Inflammatory macrophage (primary cell): ENCODE results near the gene HMGB3.
"Not testable (repeated sequence)": the region's sequence is repeated elsewhere in the genome, so short reads cannot be mapped to it uniquely, and the experiment has no call there.

ENCODE experiments used
- DNase-seq, 2 donors: peaks; one replicate each; pipeline ENCODE4 v3.0.0-alpha.2; 2020 to 2022

Gene HMGB3

GRCh38 chrX:150977411-150978162, 5.5 kb upstream of the HMGB3 start:
- no peak for DNase-seq

- DNase-seq, result no peak
Measured at GRCh38 chrX:150980186-150980585, 2.9 kb upstream of the HMGB3 start.

GRCh38 chrX:150980711-150981110, 2.4 kb upstream of the HMGB3 start:
- no peak for DNase-seq

- DNase-seq, result peak; percentile 67 to 72
Measured at GRCh38 chrX:150982235-150982787, 824 bp upstream of the HMGB3 start.

GRCh38 chrX:150983521-150984168, 510 bp downstream of the HMGB3 start:
- DNase-seq, result no peak

GRCh38 chrX:150984169-150984824, 1.2 kb downstream of the HMGB3 start:
- DNase-seq, result peak in 1 of 2 donors; percentile 4

- DNase-seq, result not testable (repeated sequence)
Measured at GRCh38 chrX:150987687-150988086, 4.6 kb downstream of the HMGB3 start.

GRCh38 chrX:150989420-150989819, 6.3 kb downstream of the HMGB3 start:
- DNase-seq, result no peak

- DNase-seq, result no peak
Measured at GRCh38 chrX:150990910-150991309, 7.8 kb downstream of the HMGB3 start.

- no peak for DNase-seq
Measured at GRCh38 chrX:151000861-151001331, 17.8 kb downstream of the HMGB3 start.

GRCh38 chrX:151004085-151004484, 20.9 kb downstream of the HMGB3 start:
- no peak for DNase-seq

GRCh38 chrX:151006410-151007109, 23.4 kb downstream of the HMGB3 start:
- DNase-seq, result no peak

GRCh38 chrX:151009582-151009981, 26.4 kb downstream of the HMGB3 start:
- DNase-seq, result no peak

- no peak for DNase-seq
Measured at GRCh38 chrX:151013164-151013743, 30.1 kb downstream of the HMGB3 start.

- DNase-seq, result no peak
Measured at GRCh38 chrX:151015684-151016083, 32.5 kb downstream of the HMGB3 start.

GRCh38 chrX:151019856-151020255, 36.7 kb downstream of the HMGB3 start:
- no peak for DNase-seq

GRCh38 chrX:151030845-151031244, 47.7 kb downstream of the HMGB3 start:
- peak; percentile 72 to 77 for DNase-seq

- peak; percentile 39 to 47 for DNase-seq
Measured at GRCh38 chrX:151031391-151031975, 48.3 kb downstream of the HMGB3 start.

- no peak for DNase-seq
Measured at GRCh38 chrX:151039351-151039750, 56.2 kb downstream of the HMGB3 start.
